Mesodermal cell (in vitro differentiated cells): Measurements from ENCODE around the gene KRT3.

ENCODE experiments used
- H3K27ac ChIP-seq: 2 replicates; pipeline ENCODE4 v1.7.0; 2013; ENCODE audit warnings: mild to moderate bottlenecking, low read depth, low read length, moderate library complexity; ENCODE audit not compliant: severe bottlenecking
- H3K36me3 ChIP-seq: 2 replicates; pipeline ENCODE4 v1.7.1; 2013; ENCODE audit warnings: mild to moderate bottlenecking, low read length, moderate library complexity; ENCODE audit not compliant: control insufficient read depth, insufficient read depth
- H3K4me1 ChIP-seq: one replicate; pipeline ENCODE4 v1.7.1; 2013; ENCODE audit warnings: mild to moderate bottlenecking, low read length; ENCODE audit not compliant: insufficient read depth, control insufficient read depth, poor library complexity, severe bottlenecking
- H3K4me3 ChIP-seq: 2 replicates; pipeline ENCODE4 v1.7.0; 2013; ENCODE audit warnings: low read length, control low read depth, mild to moderate bottlenecking; ENCODE audit not compliant: insufficient read depth, poor library complexity, severe bottlenecking; ENCODE audit errors: extremely low read depth
- H3K9me3 ChIP-seq: 2 replicates; pipeline ENCODE4 v1.7.1; 2013; ENCODE audit warnings: mild to moderate bottlenecking, low read length, moderate library complexity; ENCODE audit not compliant: control insufficient read depth
- WGBS, 2 experiments: methylation state at CpG; one replicate each; pipeline ENCODE4 v1.1.5; 2013; ENCODE audit warnings: missing lambda C conversion rate in 2 of 2; ENCODE audit not compliant: insufficient coverage in 2 of 2; 5-methylcytosine and 5-hydroxymethylcytosine counted together

The KRT3 gene

DNA sequence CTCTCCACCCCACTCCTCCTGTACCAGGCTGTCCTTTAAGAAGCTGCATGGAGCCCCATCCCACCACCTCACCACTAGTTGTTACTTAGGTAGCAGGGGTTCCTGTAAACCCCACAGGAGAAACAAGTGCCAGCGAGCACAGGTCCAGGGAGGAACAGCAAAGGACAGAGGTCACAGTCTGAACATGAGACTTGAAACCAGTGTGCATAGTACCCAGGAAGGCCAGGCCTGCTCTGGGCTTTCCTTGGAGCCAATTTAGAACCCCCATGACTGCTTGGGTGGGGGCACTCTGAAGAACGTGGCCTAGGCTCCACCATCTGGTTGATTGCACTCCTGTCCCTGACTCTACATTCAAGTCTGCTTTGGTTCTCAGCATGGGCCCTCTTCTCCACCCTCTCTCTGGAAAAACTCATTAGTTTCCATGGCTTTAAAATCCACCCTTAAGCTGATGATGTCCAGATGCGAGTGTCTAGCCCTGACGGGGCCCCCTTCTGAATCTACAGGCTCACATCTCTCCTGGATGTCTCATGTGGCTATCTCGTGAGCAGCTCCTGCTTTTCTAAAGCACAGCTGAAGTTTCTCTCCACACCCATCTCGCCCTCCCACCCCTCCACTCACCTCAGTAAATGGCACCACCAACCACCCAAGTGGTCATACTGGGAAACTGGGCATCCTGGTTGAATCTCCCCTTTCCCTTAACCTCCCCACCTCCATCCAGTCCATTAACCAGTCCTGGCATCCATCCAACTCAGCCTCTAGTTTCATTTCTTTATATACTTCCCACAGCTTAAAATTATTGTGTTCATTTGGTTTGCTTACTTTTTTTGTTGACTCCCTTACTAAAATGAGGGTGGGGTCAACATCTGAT is 8.4 kb downstream of the KRT3 start:
- no peak overlapping the region for H3K4me3 ChIP-seq
- no peaks in the 10 kb centered on the region for H3K9me3 ChIP-seq
- H3K4me1 ChIP-seq = no peaks in the 10 kb centered on the region
- WGBS, 2 experiments = 79 to 83% methylated on average over 5 to 6 of the region's 6 CpGs
- H3K36me3 ChIP-seq = no peaks in the 10 kb centered on the region
- no peak overlapping the region for H3K27ac ChIP-seq

DNA sequence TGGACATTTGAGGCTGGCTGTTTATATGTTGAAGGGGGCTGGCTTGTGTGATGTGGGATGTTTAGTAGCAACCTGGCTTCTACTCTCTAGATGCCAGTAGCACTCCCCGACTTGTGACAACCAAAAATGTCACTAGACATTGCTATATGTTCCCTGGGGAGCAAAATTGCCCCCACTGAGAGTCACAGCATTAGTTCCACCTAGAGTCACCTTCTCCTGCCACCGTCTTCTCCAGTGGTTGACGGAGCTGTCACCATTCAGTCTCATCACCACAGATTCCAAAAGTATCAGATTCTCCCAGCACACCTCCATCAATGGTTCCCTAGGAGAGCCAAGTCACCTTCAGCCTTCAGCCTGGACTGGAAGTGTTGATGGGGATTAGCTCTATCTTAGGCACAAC is 11.0 kb downstream of the KRT3 start:
- Histone ChIP-seq H3K9me3 (no peaks in the 10 kb centered on the region), H3K4me1 (no peaks in the 10 kb centered on the region), H3K36me3 (no peaks in the 10 kb centered on the region), H3K27ac (no peak overlapping the region), H3K4me3 (no peak overlapping the region)
- 69 to 95% methylated on average over 2 to 3 of the region's 3 CpGs for WGBS, 2 experiments

DNA sequence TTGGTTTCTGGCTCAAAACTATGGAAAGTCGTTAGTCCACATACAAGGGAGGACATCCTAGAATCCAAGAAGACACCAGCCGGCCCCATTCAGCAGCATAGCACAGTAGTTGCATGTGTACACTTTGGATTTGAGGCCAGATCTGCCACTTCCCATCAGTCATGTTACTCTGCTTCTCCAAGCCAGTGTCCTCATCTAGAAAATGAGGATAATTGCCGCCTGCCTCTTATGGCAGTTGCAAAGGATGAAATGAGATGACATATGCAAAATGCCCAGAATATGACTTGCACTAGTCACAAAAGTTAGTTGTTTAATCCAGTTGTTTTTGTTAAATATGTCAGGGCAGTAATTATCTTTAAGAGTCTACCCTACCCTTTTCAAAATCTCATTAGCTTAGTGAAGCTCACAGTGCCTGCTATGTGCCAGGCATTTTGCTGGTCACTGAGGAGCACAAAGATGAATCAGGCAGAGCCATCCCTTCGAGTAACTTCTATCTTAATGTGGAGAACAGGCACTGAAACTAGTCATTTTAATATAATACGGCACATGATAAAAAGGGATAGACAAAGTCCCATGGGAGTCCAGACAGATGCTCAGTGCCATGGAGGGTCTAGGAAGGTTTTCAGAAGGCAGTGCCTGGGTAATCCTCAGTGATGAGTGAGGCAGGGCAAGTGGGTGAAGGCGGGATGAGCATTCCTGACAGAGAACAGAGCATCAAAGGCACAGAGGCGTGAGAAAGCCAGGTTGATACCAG is 12.2 kb downstream of the KRT3 start:
- Histone ChIP-seq H3K27ac (no peak overlapping the region), H3K9me3 (no peaks in the 10 kb centered on the region), H3K4me3 (no peak overlapping the region), H3K4me1 (no peaks in the 10 kb centered on the region), H3K36me3 (no peaks in the 10 kb centered on the region)
- WGBS, 2 experiments = 89 to 98% methylated on average over 4 of the region's 7 CpGs

DNA sequence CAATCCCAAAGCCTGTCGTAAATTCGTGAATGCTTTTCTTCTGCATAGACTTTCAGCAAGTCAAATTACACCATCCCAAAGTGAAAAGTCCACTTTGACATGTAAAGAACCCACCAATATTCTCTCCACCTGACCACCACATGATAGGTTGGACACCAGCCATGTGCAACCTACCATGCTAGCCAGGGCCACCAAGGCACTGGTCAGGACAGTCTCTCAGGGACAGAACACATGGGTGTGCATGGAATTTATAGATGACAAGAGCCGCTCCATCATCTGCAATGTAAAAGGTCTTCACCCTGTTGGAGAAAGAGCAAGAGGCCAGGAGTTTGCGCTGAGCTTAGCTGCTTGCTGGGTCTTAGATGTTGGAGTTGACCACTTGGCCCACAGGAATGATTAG is 13.4 kb downstream of the KRT3 start:
- Histone ChIP-seq H3K27ac (no peak overlapping the region), H3K9me3 (no peaks in the 10 kb centered on the region), H3K4me1 (no peaks in the 10 kb centered on the region), H3K4me3 (no peak overlapping the region), H3K36me3 (no peaks in the 10 kb centered on the region)
- WGBS, 2 experiments = 86 to 97% methylated on average over 3 of the region's 4 CpGs

DNA sequence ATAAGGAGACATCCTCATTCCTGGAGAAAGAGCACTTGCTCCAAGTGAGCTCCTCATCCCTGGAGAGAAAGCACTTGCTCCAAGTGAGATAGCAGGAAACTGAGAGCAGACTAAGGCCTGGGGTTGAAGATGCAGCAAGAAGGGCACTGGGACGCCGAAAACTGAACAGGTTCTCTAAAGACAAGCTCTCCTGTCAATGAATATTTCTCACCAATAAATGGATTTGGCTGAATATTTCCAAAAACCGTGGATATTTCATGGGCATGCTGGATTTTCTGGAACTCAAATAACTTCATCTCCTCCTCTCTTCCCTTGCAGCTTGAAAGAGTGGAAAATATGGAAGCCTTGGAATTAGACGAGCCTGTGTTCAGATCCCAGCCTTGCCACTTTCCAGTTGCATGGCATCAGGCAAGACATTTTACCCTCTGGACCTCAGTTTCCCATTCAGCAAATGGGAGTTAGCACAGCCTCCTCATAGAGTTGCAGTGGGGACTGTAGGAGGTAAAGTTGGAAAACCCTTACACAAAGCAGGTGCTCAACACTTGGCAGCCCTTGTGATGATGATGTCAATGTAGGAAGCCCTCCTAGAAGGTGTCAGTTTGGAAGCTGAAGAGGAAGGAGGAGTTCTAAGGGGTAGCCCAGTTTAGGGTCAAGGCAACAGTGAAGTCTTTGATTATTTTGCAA is 14.4 kb downstream of the KRT3 start:
- WGBS, 2 experiments = 100% methylated on average over 2 of the region's 4 CpGs; no CpG with 5 or more reads in 1 of the 2 experiments
- Histone ChIP-seq H3K36me3 (no peaks in the 10 kb centered on the region), H3K27ac (no peak overlapping the region), H3K4me1 (no peaks in the 10 kb centered on the region), H3K4me3 (no peak overlapping the region), H3K9me3 (no peaks in the 10 kb centered on the region)

DNA sequence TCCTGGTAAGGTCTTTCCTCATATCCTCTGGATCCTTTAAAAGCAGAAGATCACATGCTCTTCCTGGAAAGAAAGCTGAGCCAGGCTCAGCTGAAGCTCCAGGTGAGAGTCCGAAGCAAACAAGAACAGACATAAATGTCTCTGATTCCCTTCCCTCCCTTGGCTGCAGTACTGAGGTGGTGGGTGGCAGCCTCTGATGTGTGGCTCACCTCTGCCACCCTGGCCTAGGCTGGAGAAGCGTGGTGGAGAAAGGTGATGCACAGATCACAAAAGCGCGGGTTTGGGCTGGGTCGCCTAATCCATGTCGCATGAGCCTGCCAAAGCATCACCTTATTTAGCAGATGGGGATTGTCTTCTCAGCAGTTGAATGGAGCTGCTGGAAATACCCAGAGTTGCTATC is 16.0 kb downstream of the KRT3 start:
- no peaks in the 10 kb centered on the region for H3K36me3 ChIP-seq
- no peaks in the 10 kb centered on the region for H3K4me1 ChIP-seq
- 92 to 98% methylated on average over 4 to 6 of the region's 6 CpGs for WGBS, 2 experiments
- no peak overlapping the region for H3K27ac ChIP-seq
- H3K4me3 ChIP-seq = no peak overlapping the region
- H3K9me3 ChIP-seq = no peaks in the 10 kb centered on the region

DNA sequence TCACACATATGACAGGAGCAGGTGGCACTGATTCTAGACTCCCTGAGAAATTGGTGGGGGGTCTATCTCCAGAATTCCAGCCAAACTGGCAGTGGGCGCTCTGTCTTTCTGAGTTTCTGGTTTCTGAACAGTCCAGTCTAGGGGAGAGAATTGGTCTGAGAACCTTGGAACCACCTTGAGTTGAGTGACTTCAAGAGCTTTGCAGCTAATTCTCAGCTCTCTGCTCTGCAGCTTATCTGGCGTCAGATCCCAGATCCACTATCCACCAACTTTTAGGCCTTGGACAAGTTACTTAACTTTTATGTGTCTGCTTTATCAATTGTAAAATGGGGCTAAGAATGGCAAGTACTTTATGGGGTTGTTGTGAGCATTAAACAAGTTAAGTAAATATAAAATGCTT is 17.1 kb downstream of the KRT3 start:
- H3K36me3 ChIP-seq = no peaks in the 10 kb centered on the region
- no peak overlapping the region for H3K4me3 ChIP-seq
- 100% methylated on average over 1 to 2 of the region's 2 CpGs for WGBS, 2 experiments
- H3K27ac ChIP-seq = no peak overlapping the region
- no peaks in the 10 kb centered on the region for H3K4me1 ChIP-seq
- no peaks in the 10 kb centered on the region for H3K9me3 ChIP-seq

DNA sequence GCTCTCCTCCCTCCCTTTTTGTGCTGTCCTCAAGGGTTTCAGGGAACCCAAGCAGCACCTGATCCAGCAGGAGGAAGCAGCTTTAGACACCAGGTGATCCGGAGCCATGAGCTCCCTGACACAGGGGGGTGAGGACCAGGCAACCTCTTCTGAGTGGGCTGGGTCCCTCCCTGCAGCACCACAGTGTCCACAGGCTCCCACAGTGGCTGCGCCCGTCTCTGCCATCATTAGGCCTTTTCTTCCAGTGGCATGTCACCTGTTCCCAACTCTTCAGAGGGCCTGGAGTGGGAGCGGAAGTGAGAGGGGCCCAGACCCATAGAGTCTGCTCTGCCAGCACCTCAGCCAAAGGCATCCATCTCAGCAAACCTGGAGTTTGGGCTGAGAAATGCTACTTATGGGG is 18.4 kb downstream of the KRT3 start:
- no peak overlapping the region for H3K4me3 ChIP-seq
- no peaks in the 10 kb centered on the region for H3K36me3 ChIP-seq
- no peak overlapping the region for H3K27ac ChIP-seq
- no peaks in the 10 kb centered on the region for H3K9me3 ChIP-seq
- H3K4me1 ChIP-seq = no peaks in the 10 kb centered on the region
- 80 to 100% methylated on average over 2 to 3 of the region's 4 CpGs for WGBS, 2 experiments

DNA sequence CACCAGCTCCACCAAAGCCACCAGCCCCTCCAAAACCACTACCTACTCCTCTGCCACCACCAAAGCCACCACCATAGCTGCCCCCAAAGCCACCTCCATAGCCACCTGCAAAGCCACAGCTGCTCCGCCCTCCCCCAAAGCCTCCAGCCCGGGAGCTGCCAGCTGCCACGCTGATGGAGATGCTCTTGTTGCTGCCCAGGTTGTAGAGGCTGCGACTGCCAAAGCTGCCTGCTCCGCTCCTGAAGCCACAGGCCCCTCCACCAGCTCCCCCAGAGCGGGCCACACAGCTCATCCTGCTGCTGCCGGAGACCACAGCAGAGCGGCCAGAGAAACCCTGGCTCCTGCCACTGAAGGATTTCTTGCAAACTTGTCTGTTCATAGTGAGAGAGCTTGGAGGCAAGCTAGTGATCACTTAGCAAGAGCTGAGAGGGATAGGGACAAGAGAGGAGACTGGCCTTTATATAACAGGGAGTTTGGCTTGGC is 19.0 kb downstream of the KRT3 start, which contains the start of gene KRT76:
Gene KRT76, minus strand, starts transcription at position 433 of the 483 bp plus-strand sequence. Its CDS starts 54 bp downstream, at position 379.
- Histone ChIP-seq H3K9me3 (no peaks in the 10 kb centered on the region), H3K36me3 (no peaks in the 10 kb centered on the region), H3K4me3 (no peak within 1 kb of the TSS), H3K27ac (no peak within 1 kb of the TSS), H3K4me1 (no peaks in the 10 kb centered on the region)
- 88 to 100% methylated on average over 2 to 8 of the region's 8 CpGs for WGBS, 2 experiments

DNA sequence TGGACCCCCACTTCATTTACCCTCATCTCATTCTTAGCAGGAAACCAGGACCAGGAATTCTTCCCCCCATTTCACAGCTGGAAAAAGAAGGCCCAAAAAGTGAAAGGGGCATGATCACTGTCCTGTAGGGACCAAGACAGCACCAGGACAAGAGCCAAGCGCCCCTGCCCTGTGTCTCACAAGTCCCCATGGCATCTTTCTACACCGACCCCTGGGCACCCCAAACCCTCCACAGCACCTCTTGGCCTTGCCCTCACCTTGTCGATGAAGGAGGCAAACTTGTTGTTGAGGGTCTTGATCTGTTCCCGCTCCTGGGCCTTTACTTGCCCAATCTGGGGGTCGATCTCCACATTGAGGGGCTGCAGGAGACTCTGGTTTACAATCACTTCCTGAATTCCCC is 19.5 kb downstream of the KRT3 start:
- H3K36me3 ChIP-seq = no peaks in the 10 kb centered on the region
- H3K9me3 ChIP-seq = no peaks in the 10 kb centered on the region
- H3K4me1 ChIP-seq = no peaks in the 10 kb centered on the region
- 76 to 90% methylated on average over 3 to 4 of the region's 5 CpGs for WGBS, 2 experiments
- H3K4me3 ChIP-seq = no peak overlapping the region
- no peak overlapping the region for H3K27ac ChIP-seq
